OCI-LY1 (cell line): Measurements from ENCODE around the gene MEIOSIN.

Experiments used
- H2AFZ ChIP-seq: fragments of 200-600 bp; sonication (generic), shearing (Covaris generic); 2 replicates; pipeline ENCODE4 v1.6.0; 2014; ENCODE audit warnings: antibody characterized with exemption, mild to moderate bottlenecking, low read length
- H3F3A ChIP-seq: fragments of 200-600 bp; sonication (generic), shearing (Covaris generic); 2 replicates; pipeline ENCODE4 v1.6.0; 2014; ENCODE audit warnings: mild to moderate bottlenecking, antibody characterized with exemption, low read length, moderate library complexity; ENCODE audit not compliant: insufficient read depth
- H3K27ac ChIP-seq: fragments of 200-600 bp; sonication (generic); 2 replicates; pipeline ENCODE4 v1.5.1; 2014; ENCODE audit warnings: low read length, mixed run types, mild to moderate bottlenecking, low read depth; ENCODE audit not compliant: poor library complexity, severe bottlenecking
- H3K27me3 ChIP-seq: fragments of 200-600 bp; sonication (generic); 2 replicates; pipeline ENCODE4 v1.6.0; 2014; ENCODE audit warnings: antibody characterized with exemption, mild to moderate bottlenecking, low read length, moderate library complexity; ENCODE audit not compliant: insufficient read depth
- H3K36me3 ChIP-seq: fragments of 200-600 bp; sonication (generic); 2 replicates; pipeline ENCODE4 v1.6.1; 2014; ENCODE audit warnings: mild to moderate bottlenecking, antibody characterized with exemption, low read length, moderate library complexity, mixed read lengths; ENCODE audit not compliant: insufficient read depth
- H3K4me1 ChIP-seq: fragments of 200-600 bp; sonication (generic); 2 replicates; pipeline ENCODE4 v1.5.1; 2014; ENCODE audit warnings: mild to moderate bottlenecking, low read length, moderate library complexity; ENCODE audit not compliant: insufficient read depth, severe bottlenecking
- H3K4me2 ChIP-seq: fragments of 200-600 bp; sonication (generic), shearing (Covaris generic); 2 replicates; pipeline ENCODE4 v1.6.1; 2014; ENCODE audit warnings: low read length
- H3K4me3 ChIP-seq: fragments of 200-600 bp; sonication (generic); 2 replicates; pipeline ENCODE4 v1.5.1; 2014; ENCODE audit warnings: low read length, low read depth, mild to moderate bottlenecking, mixed read lengths; ENCODE audit not compliant: poor library complexity, severe bottlenecking
- H3K79me2 ChIP-seq: fragments of 200-600 bp; shearing (Covaris generic); 2 replicates; pipeline ENCODE4 v1.6.1; 2016; ENCODE audit warnings: mixed run types, low read length, mixed read lengths; ENCODE audit not compliant: insufficient read depth
- H3K9ac ChIP-seq: fragments of 200-600 bp; sonication (generic), shearing (Covaris generic); 2 replicates; pipeline ENCODE4 v1.6.1; 2014; ENCODE audit warnings: mild to moderate bottlenecking, low read length, mixed read lengths
- H3K9me2 ChIP-seq: fragments of 200-600 bp; sonication (generic), shearing (Covaris generic); 2 replicates; pipeline ENCODE4 v1.6.1; 2014; ENCODE audit warnings: low read depth, mild to moderate bottlenecking, low read length, mixed read lengths
- H3K9me3 ChIP-seq: fragments of 200-600 bp; shearing (Covaris generic); 2 replicates; pipeline ENCODE4 v1.6.1; 2014; ENCODE audit warnings: low read length, mixed read lengths
- H4K20me1 ChIP-seq: fragments of 200-600 bp; sonication (generic), shearing (Covaris generic); 2 replicates; pipeline ENCODE4 v1.6.0; 2016; ENCODE audit warnings: mild to moderate bottlenecking, low read length; ENCODE audit not compliant: insufficient read depth
- EZH2 ChIP-seq: fragments of 200-600 bp; sonication (generic), shearing (Covaris generic); IDR thresholded peaks from 2 replicates; pipeline ENCODE4 v1.8.0; 2017; ENCODE audit warnings: borderline replicate concordance, mixed run types, mild to moderate bottlenecking, antibody characterized with exemption, low read length, moderate library complexity, mixed read lengths
- TF ChIP-seq, protein P1 (sequence below): fragments of 200-600 bp; sonication (generic), shearing (Covaris generic); IDR thresholded peaks from 2 replicates; pipeline ENCODE4 v1.5.1; 2017; ENCODE audit warnings: mild to moderate bottlenecking, antibody characterized with exemption, low read length, moderate library complexity, mixed read lengths

MEIOSIN gene

DNA sequence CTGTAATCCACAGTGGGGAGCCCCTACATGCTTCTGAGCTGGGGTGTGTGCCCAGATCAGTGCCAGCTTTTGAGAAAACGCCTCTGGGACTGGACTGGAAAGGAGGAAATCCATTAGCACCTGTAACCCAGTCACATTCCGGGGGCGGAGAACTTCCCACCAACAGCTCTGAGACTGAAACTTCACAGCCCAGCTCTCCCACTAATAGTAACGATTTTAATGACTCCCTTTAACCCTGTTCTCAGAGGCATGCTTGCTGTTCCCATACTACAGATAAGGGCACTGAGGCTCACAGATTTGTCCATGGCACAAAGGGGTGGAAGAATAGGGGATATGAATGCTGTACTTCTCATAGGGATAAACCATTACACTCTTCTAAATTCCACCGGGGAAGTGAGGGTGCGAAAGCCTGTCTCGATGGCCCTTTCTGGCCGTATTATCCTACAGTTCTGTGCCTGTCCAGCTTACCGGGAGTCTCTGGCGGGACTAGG lies 3.4 kb upstream of the MEIOSIN start:
- Histone ChIP-seq H3K4me3 (peak overlapping the region; percentile 92), H3K27ac (peak overlapping the region; percentile 24), H3K79me2 (peaks cover 44% of the 10 kb centered on the region)

DNA sequence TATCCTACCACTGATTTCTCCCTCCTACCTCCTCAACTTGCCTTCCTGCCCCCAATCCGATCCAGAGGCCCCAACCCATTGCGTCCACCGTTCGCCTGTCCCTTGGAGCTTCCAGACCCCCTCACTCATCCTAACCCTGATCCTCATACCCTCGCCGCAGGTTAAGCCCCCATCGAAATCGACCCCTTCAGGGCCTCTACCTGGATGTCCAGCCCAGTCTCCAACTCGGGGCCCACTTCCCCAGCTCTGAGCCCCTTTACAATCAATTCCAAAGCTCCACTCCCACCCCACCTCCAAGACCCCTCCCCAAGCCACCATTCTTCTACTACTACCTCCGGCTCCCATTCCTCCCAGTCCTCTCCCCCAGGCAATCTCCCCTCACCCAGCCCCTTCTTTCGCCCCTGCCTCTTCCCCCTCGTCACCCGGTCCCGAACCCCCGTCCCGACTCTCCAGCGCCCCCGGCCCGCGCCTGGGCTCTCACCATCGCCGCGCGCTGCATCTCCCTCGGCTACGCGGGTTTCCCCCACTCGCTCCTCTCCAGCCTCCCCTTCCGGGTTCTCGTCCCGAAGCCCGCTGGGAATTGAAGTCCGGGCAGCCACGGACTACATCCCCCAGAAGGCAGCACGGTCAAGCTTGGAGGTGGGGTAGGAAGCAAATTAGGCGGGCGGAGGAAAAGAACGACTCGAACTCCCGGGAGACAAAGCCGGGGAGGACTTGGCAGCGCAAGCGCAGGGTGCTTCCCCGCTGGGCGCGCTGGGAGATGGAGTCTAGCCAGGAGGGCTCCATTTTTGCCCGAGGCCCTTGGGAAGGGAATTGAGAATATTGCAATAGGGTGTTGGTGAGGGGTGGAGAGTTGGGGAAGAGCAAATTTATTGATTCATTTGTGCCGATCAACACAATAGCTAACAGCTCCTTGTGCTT lies 2.6 kb upstream of the MEIOSIN start, which contains the start of gene FBXO46:
TSS of gene FBXO46 (minus strand) at position 529 of the 921 bp plus-strand sequence. CDS start 17,401 bp downstream, outside the sequence.
- H3K4me2 ChIP-seq, result peak within 1 kb of the TSS; percentile 89
- H3K4me3 ChIP-seq, result peak within 1 kb of the TSS; percentile 92
- H3K4me1 ChIP-seq, result peaks cover 9% of the 10 kb centered on the region
- peak within 1 kb of the TSS; percentile 24 for H3K27ac ChIP-seq
- H3K36me3 ChIP-seq, result 0 out of 2 replicates have a peak, but pooled peaks cover 4% of the 10 kb centered on the region
- H3K27me3 ChIP-seq, result no peaks in the 10 kb centered on the region
- TF ChIP-seq, protein P1, sequence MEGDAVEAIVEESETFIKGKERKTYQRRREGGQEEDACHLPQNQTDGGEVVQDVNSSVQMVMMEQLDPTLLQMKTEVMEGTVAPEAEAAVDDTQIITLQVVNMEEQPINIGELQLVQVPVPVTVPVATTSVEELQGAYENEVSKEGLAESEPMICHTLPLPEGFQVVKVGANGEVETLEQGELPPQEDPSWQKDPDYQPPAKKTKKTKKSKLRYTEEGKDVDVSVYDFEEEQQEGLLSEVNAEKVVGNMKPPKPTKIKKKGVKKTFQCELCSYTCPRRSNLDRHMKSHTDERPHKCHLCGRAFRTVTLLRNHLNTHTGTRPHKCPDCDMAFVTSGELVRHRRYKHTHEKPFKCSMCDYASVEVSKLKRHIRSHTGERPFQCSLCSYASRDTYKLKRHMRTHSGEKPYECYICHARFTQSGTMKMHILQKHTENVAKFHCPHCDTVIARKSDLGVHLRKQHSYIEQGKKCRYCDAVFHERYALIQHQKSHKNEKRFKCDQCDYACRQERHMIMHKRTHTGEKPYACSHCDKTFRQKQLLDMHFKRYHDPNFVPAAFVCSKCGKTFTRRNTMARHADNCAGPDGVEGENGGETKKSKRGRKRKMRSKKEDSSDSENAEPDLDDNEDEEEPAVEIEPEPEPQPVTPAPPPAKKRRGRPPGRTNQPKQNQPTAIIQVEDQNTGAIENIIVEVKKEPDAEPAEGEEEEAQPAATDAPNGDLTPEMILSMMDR, result peak; percentile 34; the same call in 1 of the 2 replicates
- TF ChIP-seq EZH2, result no peak
- no peaks in the 10 kb centered on the region for H3F3A ChIP-seq
- peaks cover 41% of the 10 kb centered on the region for H3K79me2 ChIP-seq
- H2AFZ ChIP-seq, result no peak within 1 kb of the TSS
- no peaks in the 10 kb centered on the region for H3K9me2 ChIP-seq
- H3K9ac ChIP-seq, result peak within 1 kb of the TSS; percentile 94
- H3K9me3 ChIP-seq, result no peaks in the 10 kb centered on the region
- H4K20me1 ChIP-seq, result no peaks in the 10 kb centered on the region

More for the DNA sequence above, 3.4 kb upstream of the MEIOSIN start:
- no peaks in the 10 kb centered on the region for H4K20me1 ChIP-seq
- no peak overlapping the region for H2AFZ ChIP-seq
- peaks cover 9% of the 10 kb centered on the region for H3K4me1 ChIP-seq
- peaks cover 10% of the 10 kb centered on the region; the same call in 1 of the 2 replicates for H3K36me3 ChIP-seq
- H3K9me2 ChIP-seq, result no peaks in the 10 kb centered on the region
- H3K4me2 ChIP-seq, result peak overlapping the region; percentile 89
- H3F3A ChIP-seq, result no peaks in the 10 kb centered on the region
- peak overlapping the region; percentile 94 for H3K9ac ChIP-seq
- H3K9me3 ChIP-seq, result no peaks in the 10 kb centered on the region
- no peaks in the 10 kb centered on the region for H3K27me3 ChIP-seq
- TF ChIP-seq EZH2, result no peak
- TF ChIP-seq, protein P1, result no peak

DNA sequence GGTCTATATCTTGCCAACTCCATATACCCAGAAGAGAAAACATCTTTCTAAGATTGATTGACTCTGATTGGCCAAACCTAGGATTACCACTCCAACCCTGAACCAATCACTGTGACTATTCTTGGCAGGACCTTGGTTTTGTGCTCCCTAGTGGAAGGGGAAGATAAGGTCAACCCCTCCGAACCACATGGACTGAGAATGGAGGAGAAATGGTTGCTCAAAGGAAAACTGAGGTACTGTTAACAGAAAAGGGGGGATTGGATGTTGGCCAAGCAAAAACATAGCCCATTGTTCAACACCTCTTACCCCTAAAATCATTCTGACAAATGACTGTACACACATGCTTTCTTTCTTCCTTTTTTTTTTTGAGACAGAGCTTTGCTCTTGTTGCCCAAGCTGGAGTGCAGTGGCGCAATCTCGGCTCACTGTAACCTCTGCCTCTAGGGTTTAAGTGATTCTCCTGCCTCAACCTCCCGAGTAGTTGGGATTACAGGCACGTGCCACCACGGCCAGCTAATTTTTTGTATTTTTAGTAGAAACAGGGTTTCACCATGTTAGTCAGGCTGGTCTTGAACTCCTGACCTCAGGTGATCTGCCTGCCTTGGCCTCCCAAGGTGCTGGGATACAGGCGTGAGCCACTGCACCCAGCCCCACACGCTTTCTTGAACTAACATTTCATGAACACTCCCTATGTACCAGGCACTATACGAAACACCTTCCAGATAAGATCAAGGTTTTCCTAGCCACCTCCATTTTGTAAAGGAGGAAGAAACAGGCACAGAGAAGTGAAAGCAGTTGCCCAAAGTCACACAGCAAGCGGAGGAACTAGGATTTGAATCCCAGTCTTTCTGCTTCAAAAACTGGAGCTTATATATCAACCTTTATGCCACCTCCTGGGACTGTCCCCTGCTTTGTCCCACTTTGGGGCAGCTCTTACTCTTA lies 6.5 kb downstream of the MEIOSIN start:
- Histone ChIP-seq H3K4me3 (no peak overlapping the region), H3K27me3 (peaks cover under 1% of the 10 kb centered on the region; the same call in 1 of the 2 replicates), H3K9me3 (no peaks in the 10 kb centered on the region), H3K4me2 (no peak overlapping the region), H3K36me3 (no peaks in the 10 kb centered on the region), H3K79me2 (no peaks in the 10 kb centered on the region), H3K9me2 (no peaks in the 10 kb centered on the region), H3K9ac (no peak overlapping the region), H3F3A (no peaks in the 10 kb centered on the region), H4K20me1 (no peaks in the 10 kb centered on the region), H3K4me1 (no peaks in the 10 kb centered on the region), H2AFZ (no peak overlapping the region), H3K27ac (no peak overlapping the region)
- TF ChIP-seq, protein P1, result no peak
- TF ChIP-seq EZH2, result no peak
